GM10266 (cell line): ENCODE measurements around the gene AMH.
A peak's percentile ranks its signal among the peaks of the same experiment; 100 is the strongest.

ENCODE experiments used
- DNase-seq: peaks from one replicate; pipeline ENCODE4 v3.0.0; 2012; ENCODE audit errors: extremely low spot score
- TF ChIP-seq, protein P1 (sequence below): IDR thresholded peaks from 2 replicates; pipeline ENCODE4 v1.5.1; 2012; ENCODE audit warnings: mild to moderate bottlenecking, low read depth; ENCODE audit not compliant: control insufficient read depth, insufficient read depth; ENCODE audit errors: missing control alignments

The AMH gene

DNA sequence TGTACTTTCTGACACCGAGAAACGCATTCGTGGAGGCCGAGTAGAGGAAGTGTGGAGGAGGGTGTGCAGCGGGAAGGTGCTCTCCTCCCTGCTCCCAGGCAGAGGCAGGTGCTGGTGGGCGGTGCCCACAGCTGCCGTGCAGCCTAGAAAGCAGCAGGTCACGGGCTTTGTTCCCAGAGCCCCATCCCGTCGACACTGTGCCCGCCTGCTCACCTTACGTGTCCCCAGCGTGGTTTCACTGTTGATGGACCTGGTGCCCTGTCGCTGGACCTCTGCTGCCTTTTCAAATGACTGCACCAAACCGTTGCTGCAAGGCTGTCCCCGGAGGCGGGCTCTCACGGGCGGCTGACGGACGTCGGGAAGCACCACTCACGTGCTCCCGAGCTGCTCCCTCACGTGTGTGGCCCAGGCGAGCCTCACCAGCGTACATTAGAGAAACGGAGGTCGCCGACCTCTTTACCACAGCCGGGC, 33.8 kb upstream of the AMH start:
- TF ChIP-seq, protein P1, sequence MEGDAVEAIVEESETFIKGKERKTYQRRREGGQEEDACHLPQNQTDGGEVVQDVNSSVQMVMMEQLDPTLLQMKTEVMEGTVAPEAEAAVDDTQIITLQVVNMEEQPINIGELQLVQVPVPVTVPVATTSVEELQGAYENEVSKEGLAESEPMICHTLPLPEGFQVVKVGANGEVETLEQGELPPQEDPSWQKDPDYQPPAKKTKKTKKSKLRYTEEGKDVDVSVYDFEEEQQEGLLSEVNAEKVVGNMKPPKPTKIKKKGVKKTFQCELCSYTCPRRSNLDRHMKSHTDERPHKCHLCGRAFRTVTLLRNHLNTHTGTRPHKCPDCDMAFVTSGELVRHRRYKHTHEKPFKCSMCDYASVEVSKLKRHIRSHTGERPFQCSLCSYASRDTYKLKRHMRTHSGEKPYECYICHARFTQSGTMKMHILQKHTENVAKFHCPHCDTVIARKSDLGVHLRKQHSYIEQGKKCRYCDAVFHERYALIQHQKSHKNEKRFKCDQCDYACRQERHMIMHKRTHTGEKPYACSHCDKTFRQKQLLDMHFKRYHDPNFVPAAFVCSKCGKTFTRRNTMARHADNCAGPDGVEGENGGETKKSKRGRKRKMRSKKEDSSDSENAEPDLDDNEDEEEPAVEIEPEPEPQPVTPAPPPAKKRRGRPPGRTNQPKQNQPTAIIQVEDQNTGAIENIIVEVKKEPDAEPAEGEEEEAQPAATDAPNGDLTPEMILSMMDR, result no peak
- DNase-seq, result no peak

DNA sequence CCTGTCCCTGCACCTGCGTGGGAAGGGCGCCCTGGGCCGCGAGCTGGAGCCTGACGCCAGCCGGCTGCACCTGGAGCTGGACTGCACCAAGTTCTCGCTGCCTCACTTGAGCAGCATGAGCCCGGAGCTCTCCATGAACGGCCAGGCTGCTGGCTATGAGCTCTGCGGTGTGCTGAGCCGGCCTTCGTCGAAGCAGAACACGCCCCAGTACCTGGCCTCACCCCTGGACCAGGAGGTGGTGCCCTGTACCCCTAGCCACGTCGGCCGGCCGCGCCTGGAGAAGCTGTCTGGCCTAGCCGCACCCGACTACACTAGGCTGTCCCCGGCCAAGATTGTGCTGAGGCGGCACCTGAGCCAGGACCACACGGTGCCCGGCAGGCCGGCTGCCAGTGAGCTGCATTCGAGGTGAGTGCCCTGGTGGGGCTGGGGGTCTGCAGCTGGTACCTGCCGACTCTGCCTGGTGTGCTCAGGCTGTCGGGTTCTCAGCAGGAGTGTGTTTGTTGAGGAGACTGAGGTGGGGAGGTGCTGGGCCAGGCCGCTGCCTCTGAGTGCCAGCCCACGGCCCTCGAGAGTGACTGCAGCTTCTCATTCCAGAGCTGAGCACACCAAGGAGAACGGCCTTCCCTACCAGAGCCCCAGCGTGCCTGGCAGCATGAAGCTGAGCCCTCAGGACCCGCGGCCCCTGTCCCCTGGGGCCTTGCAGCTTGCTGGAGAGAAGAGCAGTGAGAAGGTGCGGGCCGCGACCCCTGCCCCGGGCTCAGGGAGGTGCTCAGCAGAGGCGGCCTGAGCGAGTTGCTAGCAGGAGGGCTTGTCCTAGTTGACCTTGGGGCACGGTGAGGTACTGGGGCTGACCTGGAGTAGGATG, 32.5 kb upstream of the AMH start:
- no peak for DNase-seq
- TF ChIP-seq, protein P1, result no peak

DNA sequence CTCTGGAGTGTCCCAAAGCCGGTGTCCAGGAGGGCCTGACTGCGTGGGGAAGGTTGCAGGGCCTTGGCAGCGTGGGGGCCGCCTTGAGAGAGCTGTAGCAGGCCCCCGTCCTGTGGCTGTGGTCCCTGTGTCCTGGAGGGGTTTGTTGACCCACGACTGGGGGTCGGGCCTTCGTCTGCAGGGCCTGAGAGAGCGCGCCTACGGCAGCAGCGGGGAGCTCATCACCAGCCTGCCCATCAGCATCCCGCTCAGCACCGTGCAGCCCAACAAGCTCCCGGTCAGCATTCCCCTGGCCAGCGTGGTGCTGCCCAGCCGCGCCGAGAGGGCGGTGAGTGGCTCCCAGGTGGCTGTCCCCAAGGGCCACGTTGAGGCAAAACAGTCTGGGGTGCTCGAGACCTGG, 31.5 kb upstream of the AMH start:
- DNase-seq, result no peak
- TF ChIP-seq, protein P1, result no peak

DNA sequence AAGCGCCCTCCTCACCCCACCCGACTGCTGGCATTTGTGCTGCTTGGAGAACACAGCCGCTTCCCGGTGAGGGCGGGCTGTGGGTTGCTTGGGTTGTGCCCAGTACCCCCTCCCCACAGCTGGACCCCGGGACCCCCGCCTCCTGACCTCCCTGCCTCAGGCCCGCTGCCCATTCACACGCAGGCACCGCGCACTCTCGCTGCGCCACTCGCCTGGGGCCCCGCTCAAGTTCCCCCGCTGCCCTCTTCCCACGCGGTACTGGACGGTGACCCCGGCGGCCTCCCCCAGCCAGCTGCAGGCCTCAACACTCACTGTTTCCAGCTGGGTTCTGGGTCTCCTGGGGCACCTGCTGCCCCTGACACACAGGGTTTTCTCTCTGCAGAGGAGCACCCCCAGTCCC, 29.4 kb upstream of the AMH start:
- no peak for DNase-seq
- TF ChIP-seq, protein P1, result no peak

DNA sequence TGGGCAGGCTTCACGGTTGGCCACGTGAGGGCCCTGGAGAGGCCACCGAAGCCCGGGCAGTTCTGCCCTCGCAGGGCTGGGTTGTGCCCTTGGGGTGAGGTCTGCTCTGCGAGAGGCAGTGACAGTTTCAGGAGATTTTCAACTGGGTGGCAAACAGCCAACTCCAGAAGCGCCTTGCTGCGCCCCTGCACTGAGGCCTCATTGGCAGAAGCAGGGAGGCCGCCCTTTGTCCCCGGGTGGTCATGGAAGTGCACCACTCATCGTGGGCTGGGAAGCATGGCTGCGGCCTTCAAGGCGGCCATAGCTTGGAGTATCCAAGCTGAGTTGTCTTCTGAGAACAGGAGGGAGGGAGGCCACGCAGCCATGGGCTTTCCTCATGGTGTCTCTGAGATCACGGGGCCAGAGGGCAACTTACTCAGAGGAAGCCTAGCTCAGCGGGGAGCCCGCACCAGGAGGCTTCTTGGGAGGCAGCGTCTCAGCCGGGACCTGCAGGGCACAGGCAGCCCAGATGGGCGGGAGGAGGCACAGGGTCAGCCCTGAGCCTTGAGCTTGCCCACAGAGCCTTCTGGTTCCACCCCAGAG, 27.8 kb upstream of the AMH start:
- DNase-seq, result no peak
- TF ChIP-seq, protein P1, result no peak

DNA sequence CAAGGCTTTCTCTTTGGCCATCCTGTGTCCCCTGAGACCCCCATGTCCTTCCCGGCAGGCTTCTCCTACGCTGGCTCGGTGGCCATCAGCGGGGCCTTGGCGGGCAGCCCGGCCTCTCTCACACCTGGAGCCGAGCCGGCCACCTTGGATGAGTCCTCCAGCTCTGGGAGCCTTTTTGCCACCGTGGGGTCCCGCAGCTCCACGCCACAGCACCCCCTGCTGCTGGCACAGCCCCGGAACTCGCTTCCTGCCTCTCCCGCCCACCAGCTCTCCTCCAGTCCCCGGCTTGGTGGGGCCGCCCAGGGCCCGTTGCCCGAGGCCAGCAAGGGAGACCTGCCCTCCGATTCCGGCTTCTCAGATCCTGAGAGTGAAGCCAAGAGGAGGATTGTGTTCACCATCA, 27.2 kb upstream of the AMH start:
- no peak for DNase-seq
- TF ChIP-seq, protein P1, result peak; percentile 2

DNA sequence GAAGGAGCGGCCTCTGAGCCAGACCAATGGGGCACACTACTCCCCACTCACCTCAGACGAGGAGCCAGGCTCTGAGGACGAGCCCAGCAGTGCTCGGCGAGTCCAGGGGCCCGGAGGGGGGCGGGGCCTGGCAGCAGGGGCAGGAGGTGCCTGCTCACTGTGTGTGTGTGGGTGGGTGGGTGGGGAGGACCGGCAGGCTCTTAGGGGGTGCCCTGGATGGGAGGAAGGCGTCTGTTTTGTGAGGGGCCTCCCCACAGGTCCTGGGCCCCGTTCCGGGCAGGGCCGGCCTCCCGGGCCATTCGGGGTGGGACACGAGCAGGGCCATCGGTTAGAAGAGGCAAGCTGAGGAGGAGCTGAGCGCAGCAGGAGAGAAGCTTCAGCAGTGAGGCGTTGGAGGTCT, 25.7 kb upstream of the AMH start:
- TF ChIP-seq, protein P1, result no peak
- DNase-seq, result no peak
